Neural crest cell (in vitro differentiated cells): ENCODE results near the gene IQCE. TPM values are rescaled to one million over a fixed set of nuclear protein-coding genes. Genes with fewer than 3 reads are reported as not detected.
A peak's percentile ranks its signal among the peaks of the same experiment; 100 is the strongest.

Source experiments
- DNase-seq: peaks from one replicate; pipeline ENCODE4 v3.0.0; 2021; ENCODE audit warnings: low read depth, mixed read lengths, low spot score
- H3K27ac Mint-ChIP-seq: one replicate; pipeline ENCODE4 v1.8.0; 2021; ENCODE audit warnings: mild to moderate bottlenecking, mixed read lengths; ENCODE audit not compliant: unreplicated experiment
- H3K27me3 Mint-ChIP-seq: 2 replicates; pipeline ENCODE4 v1.8.0; 2021; ENCODE audit warnings: low read depth, mild to moderate bottlenecking, mixed read lengths
- H3K36me3 Mint-ChIP-seq: 2 replicates; pipeline ENCODE4 v1.8.0; 2021; ENCODE audit warnings: low read depth, mild to moderate bottlenecking, mixed read lengths
- H3K4me1 Mint-ChIP-seq: 2 replicates; pipeline ENCODE4 v1.8.0; 2021; ENCODE audit warnings: mixed read lengths
- H3K4me3 Mint-ChIP-seq: one replicate; pipeline ENCODE4 v1.8.0; 2021; ENCODE audit warnings: mild to moderate bottlenecking, mixed read lengths
- H3K9me3 Mint-ChIP-seq: 2 replicates; pipeline ENCODE4 v1.8.0; 2021; ENCODE audit warnings: mixed read lengths
- long read RNA-seq: library from polyadenylated mRNA; unstranded; transcript quantifications from one replicate; pipeline ENCODE4 v2.0.0, GENCODE V29; 2020
- total RNA-seq: library from RNA; stranded (reverse); gene quantifications from 2 replicates; pipeline ENCODE4 v1.2.1, GENCODE V29; 2021
- TF ChIP-seq, protein P1 (sequence below): fragments of 200-600 bp; sonication (generic); conservative IDR thresholded peaks from 2 replicates; pipeline ENCODE4 v1.5.0; 2021; ENCODE audit warnings: antibody characterized with exemption, mild to moderate bottlenecking

IQCE gene, protein sequence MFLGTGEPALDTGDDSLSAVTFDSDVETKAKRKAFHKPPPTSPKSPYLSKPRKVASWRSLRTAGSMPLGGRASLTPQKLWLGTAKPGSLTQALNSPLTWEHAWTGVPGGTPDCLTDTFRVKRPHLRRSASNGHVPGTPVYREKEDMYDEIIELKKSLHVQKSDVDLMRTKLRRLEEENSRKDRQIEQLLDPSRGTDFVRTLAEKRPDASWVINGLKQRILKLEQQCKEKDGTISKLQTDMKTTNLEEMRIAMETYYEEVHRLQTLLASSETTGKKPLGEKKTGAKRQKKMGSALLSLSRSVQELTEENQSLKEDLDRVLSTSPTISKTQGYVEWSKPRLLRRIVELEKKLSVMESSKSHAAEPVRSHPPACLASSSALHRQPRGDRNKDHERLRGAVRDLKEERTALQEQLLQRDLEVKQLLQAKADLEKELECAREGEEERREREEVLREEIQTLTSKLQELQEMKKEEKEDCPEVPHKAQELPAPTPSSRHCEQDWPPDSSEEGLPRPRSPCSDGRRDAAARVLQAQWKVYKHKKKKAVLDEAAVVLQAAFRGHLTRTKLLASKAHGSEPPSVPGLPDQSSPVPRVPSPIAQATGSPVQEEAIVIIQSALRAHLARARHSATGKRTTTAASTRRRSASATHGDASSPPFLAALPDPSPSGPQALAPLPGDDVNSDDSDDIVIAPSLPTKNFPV
- total RNA-seq, result 18.4 and 22.4 TPM in 2 replicates
- long read RNA-seq, partial matches to known transcripts, result 5 of 5 reads
- long read RNA-seq, other reads (novel, unspliced or antisense), result 0 of 5 reads

DNA sequence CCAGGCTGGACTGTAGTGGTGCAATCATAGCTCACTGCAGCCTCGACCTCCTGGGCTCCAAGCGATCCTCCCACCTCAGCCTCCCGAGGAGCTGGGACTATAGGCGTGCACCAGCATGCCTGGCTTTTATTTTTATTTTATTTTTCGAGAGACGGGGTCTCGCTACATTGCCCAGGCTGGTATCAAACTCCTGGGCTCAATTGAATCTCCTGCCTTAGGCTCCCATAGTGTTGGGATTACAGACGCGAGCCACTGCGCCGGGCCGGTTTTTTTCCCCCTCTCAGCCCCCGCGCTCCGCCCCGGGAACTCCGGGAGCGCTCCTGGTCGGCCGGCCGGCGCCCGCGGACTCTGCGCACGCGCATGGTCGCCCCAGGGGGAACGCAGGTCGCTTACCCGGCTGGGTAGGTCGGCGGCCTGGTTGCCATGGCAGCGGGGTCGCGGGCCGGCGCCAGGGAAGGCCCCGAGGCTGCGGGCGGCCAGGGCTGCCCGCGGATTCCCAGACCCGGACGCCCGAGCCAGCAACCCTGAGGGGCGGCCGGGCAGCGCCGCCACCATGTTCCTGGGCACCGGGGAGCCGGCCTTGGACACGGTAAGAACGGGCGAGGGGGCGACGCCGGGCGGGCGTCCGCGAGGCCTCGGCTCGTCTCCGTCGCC is at the start of gene IQCE:
Gene IQCE (plus strand): TSS at position 351 of the 654 bp plus-strand sequence. CDS start 203 bp downstream, at position 554.
- Mint-ChIP-seq H3K4me3 (peak within 1 kb of the TSS; percentile 77), H3K4me1 (peaks cover 21% of the 10 kb centered on the region), H3K27me3 (no peaks in the 10 kb centered on the region), H3K27ac (no peak within 1 kb of the TSS), H3K36me3 (no peaks in the 10 kb centered on the region), H3K9me3 (no peaks in the 10 kb centered on the region)
- TF ChIP-seq, protein P1, sequence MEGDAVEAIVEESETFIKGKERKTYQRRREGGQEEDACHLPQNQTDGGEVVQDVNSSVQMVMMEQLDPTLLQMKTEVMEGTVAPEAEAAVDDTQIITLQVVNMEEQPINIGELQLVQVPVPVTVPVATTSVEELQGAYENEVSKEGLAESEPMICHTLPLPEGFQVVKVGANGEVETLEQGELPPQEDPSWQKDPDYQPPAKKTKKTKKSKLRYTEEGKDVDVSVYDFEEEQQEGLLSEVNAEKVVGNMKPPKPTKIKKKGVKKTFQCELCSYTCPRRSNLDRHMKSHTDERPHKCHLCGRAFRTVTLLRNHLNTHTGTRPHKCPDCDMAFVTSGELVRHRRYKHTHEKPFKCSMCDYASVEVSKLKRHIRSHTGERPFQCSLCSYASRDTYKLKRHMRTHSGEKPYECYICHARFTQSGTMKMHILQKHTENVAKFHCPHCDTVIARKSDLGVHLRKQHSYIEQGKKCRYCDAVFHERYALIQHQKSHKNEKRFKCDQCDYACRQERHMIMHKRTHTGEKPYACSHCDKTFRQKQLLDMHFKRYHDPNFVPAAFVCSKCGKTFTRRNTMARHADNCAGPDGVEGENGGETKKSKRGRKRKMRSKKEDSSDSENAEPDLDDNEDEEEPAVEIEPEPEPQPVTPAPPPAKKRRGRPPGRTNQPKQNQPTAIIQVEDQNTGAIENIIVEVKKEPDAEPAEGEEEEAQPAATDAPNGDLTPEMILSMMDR, result no peak
- peak; percentile 98 for DNase-seq

DNA sequence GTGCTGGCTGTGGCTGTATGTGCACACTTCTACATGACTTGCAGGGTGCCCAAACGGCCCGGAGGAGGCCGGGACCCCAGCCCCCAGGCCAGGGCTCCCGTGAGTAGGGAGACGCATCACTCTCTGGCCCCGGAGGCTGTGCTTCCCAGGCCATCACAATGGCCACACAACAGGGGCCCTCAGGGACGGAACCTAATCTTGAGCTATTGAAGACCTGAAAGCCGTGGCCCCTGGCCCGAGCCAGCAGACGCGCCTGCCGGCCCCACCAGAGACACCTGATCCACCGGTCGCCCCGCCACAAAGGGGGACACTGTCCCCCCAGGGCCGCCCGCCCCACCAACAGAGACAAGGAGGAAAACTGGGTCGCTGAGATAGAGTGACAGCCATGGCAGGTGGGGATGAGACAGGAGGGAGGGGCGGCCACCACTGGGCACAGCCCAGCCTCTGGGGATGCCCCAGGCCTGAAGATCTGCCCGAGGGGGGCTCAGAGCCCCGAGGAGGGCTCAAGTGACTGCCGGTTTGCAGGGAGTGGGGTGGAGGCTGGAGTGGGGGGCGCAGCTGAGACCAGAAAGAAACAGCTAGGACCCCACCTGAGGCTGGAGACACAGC is 49.4 kb upstream of the IQCE start:
- Mint-ChIP-seq H3K4me3 (no peak overlapping the region), H3K4me1 (peaks cover 18% of the 10 kb centered on the region), H3K36me3 (no peaks in the 10 kb centered on the region), H3K9me3 (no peaks in the 10 kb centered on the region), H3K27ac (no peak overlapping the region), H3K27me3 (no peaks in the 10 kb centered on the region)
- DNase-seq, result no peak
- TF ChIP-seq, protein P1, result no peak

DNA sequence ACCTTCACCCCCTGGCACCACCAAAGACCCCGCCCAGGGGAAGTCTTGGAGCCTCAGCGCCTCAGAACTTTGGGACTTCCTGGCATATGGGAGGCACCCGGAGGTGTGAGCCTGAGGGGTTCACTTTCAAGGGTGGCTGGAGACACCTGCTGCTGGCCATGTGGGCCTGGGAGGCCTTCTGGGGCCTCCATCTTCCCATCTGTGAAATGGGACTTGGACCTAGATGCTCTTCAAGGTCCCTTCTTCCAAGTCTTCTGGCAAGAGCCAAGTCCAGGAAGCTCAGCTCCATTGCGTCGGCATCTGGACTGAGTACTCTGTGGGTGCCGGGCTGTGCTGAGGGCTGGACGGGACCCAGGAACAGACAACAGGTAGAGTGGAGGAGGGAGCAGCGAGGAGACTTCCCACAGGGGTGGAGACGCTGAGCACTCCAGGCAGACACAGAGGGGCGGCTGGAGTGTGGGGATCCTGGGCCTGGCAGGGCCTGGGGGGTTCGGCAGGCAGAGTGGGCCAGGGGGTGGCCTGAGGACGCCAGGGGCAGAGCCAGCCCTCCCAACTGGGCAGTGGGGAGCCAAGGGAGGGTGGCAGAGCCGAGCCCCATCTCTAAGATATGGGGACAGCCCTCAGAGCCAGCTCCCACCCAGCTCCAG is 48.5 kb upstream of the IQCE start:
- no peaks in the 10 kb centered on the region for H3K36me3 Mint-ChIP-seq
- no peaks in the 10 kb centered on the region for H3K27me3 Mint-ChIP-seq
- no peak overlapping the region for H3K4me3 Mint-ChIP-seq
- TF ChIP-seq, protein P1, result no peak
- no peaks in the 10 kb centered on the region for H3K9me3 Mint-ChIP-seq
- no peak overlapping the region for H3K27ac Mint-ChIP-seq
- peaks cover 18% of the 10 kb centered on the region for H3K4me1 Mint-ChIP-seq
- DNase-seq, result no peak

DNA sequence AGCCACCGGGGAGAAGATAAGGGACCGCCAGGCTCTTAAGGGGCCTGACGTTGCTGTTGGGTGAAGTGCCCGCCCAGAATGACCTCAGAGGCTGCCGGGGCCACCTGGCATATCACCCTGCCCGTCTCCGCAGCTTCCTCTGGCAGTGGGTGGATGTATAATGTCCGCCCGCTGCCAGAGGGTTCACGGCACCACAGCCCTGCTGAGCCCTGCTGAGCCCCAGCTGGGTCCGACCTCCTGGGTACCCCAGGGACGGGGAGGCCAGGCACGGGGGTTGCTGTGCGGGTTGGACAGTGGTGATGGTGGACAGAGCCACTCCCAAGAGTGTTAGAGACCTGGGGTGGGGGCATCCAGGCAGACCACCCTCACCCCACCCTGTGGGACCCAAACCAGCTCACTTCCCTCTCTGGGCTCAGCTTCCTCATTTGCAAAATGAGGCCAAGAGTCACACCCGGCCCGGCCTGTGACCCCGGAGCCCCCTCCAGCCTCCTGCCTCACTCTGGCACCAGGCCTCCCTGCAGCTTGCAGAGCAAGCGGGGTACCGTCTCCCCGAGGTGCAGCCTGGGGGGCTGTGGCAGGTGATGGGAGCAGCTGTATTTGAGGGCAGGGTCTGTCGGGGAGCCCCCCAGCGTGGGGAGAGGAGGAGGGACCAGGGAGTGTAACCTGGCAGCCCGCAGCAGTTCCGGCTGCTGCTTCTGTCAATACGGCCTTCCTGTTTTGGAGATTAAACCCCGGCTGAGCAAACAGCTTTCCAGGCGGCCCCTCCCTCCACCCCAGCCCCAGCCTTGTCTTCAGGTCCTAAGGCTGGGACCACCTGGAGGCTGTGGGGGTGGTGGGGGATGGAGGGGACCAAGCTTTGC is 47.6 kb upstream of the IQCE start:
- DNase-seq, result no peak
- TF ChIP-seq, protein P1, result no peak
- no peak overlapping the region for H3K27ac Mint-ChIP-seq

More for the DNA sequence above, 47.6 kb upstream of the IQCE start:
- peaks cover 18% of the 10 kb centered on the region for H3K4me1 Mint-ChIP-seq
- no peaks in the 10 kb centered on the region for H3K9me3 Mint-ChIP-seq
- no peaks in the 10 kb centered on the region for H3K27me3 Mint-ChIP-seq
- H3K36me3 Mint-ChIP-seq, result no peaks in the 10 kb centered on the region
- no peak overlapping the region for H3K4me3 Mint-ChIP-seq
